C4-2B (cell line): ENCODE measurements around the gene CHD5.

Experiments
- ZFX ChIP-seq: fragments of 450-650 bp; IDR thresholded peaks from 2 replicates; pipeline ENCODE4 v1.6.1; 2017
- TF ChIP-seq, protein P1 (sequence below): fragments of 450-650 bp; conservative IDR thresholded peaks from 2 replicates; pipeline ENCODE4 v1.5.1; 2017; ENCODE audit warnings: mild to moderate bottlenecking

DNA sequence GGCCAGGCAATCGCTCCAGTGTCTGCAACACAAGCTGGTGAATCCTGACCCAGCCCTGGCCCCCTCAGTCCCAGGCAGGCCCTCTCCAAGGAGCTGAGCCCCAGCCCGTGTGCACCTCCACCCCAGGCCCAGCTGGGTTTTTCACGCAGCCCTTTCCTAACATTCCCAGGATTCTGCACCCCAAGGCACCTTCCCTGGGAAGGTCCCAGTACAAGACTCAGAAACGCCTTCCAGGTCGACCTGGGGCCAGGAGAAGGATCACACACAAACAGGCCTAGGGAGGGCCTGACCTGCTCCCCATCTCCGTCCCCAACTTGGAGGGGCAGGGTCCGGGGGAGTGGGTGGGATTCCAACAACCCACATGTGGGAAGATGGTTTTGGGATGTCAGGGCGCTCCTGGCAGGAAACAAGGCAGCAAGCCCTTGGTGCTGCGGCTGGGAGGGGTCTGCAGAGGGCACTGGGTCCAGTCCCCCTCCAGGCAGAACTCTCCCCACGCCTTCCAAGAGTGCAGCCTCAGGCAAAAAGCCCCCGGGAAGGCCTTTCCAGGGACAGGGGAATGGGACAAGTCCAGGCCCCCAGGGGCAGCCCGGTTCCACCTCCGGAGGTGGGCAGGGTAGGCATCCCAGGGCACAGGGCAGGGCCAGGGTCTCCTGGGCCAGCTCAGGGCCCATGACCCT is 76.1 kb downstream of the CHD5 start:
- no peak for TF ChIP-seq ZFX
- TF ChIP-seq, protein P1, sequence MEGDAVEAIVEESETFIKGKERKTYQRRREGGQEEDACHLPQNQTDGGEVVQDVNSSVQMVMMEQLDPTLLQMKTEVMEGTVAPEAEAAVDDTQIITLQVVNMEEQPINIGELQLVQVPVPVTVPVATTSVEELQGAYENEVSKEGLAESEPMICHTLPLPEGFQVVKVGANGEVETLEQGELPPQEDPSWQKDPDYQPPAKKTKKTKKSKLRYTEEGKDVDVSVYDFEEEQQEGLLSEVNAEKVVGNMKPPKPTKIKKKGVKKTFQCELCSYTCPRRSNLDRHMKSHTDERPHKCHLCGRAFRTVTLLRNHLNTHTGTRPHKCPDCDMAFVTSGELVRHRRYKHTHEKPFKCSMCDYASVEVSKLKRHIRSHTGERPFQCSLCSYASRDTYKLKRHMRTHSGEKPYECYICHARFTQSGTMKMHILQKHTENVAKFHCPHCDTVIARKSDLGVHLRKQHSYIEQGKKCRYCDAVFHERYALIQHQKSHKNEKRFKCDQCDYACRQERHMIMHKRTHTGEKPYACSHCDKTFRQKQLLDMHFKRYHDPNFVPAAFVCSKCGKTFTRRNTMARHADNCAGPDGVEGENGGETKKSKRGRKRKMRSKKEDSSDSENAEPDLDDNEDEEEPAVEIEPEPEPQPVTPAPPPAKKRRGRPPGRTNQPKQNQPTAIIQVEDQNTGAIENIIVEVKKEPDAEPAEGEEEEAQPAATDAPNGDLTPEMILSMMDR = no peak
